HEK293 (cell line): ENCODE measurements around the gene ZCWPW1.

Experiments used
- CTCF ChIP-seq: fragments of 450-650 bp; formaldehyde crosslinking; IDR thresholded peaks from 2 replicates; pipeline ENCODE4 v1.5.1; 2016; ENCODE audit warnings: missing biosample characterization, missing genetic modification characterization
- KLF10 ChIP-seq: fragments of 450-650 bp; IDR thresholded peaks from 2 replicates; pipeline ENCODE4 v1.5.1; 2018; ENCODE audit warnings: missing biosample characterization, mild to moderate bottlenecking, missing genetic modification characterization
- KLF8 ChIP-seq: fragments of 450-650 bp; formaldehyde crosslinking; IDR thresholded peaks from 2 replicates; pipeline ENCODE4 v1.5.1; 2016; ENCODE audit warnings: missing biosample characterization, missing genetic modification characterization
- PRDM10 ChIP-seq: fragments of 450-650 bp; formaldehyde crosslinking; IDR thresholded peaks from 2 replicates; pipeline ENCODE4 v1.5.1; 2016; ENCODE audit warnings: missing biosample characterization, missing genetic modification characterization
- SCRT1 ChIP-seq: fragments of 450-650 bp; formaldehyde crosslinking; IDR thresholded peaks from 2 replicates; pipeline ENCODE4 v1.5.1; 2016; ENCODE audit warnings: missing biosample characterization, missing genetic modification characterization, borderline replicate concordance
- SCRT2 ChIP-seq: fragments of 450-650 bp; formaldehyde crosslinking; IDR thresholded peaks from 2 replicates; pipeline ENCODE4 v1.5.1; 2016; ENCODE audit warnings: missing biosample characterization, missing genetic modification characterization
- ZBTB20 ChIP-seq: fragments of 450-650 bp; formaldehyde crosslinking; IDR thresholded peaks from 2 replicates; pipeline ENCODE4 v1.5.1; 2016; ENCODE audit warnings: missing biosample characterization, missing genetic modification characterization
- ZBTB6 ChIP-seq: fragments of 450-650 bp; formaldehyde crosslinking; IDR thresholded peaks from 2 replicates; pipeline ENCODE4 v1.5.1; 2017; ENCODE audit warnings: missing biosample characterization, missing genetic modification characterization
- ZBTB8A ChIP-seq: fragments of 450-650 bp; formaldehyde crosslinking; IDR thresholded peaks from 2 replicates; pipeline ENCODE4 v1.5.1; 2016; ENCODE audit warnings: missing biosample characterization, missing genetic modification characterization
- ZIC2 ChIP-seq: fragments of 450-650 bp; formaldehyde crosslinking; IDR thresholded peaks from 2 replicates; pipeline ENCODE4 v1.5.1; 2016; ENCODE audit warnings: missing biosample characterization, missing genetic modification characterization
- ZNF10 ChIP-seq: fragments of 450-650 bp; formaldehyde crosslinking; IDR thresholded peaks from 2 replicates; pipeline ENCODE4 v1.5.1; 2017; ENCODE audit warnings: missing biosample characterization, missing genetic modification characterization
- ZNF148 ChIP-seq: fragments of 450-650 bp; formaldehyde crosslinking; IDR thresholded peaks from 2 replicates; pipeline ENCODE4 v1.5.0; 2017; ENCODE audit warnings: missing biosample characterization, missing genetic modification characterization, borderline replicate concordance
- ZNF324 ChIP-seq: fragments of 450-650 bp; formaldehyde crosslinking; IDR thresholded peaks from 2 replicates; pipeline ENCODE4 v1.5.1; 2016; ENCODE audit warnings: missing biosample characterization, missing genetic modification characterization
- ZNF391 ChIP-seq: fragments of 450-650 bp; formaldehyde crosslinking; IDR thresholded peaks from 2 replicates; pipeline ENCODE4 v1.5.1; 2016; ENCODE audit warnings: low read depth, missing biosample characterization, missing genetic modification characterization, borderline replicate concordance
- ZNF423 ChIP-seq: fragments of 450-650 bp; formaldehyde crosslinking; IDR thresholded peaks from 2 replicates; pipeline ENCODE4 v1.5.1; 2016; ENCODE audit warnings: missing biosample characterization, missing genetic modification characterization
- ZNF449 ChIP-seq: fragments of 450-650 bp; formaldehyde crosslinking; IDR thresholded peaks from 2 replicates; pipeline ENCODE4 v1.5.1; 2017; ENCODE audit warnings: missing biosample characterization, mild to moderate bottlenecking, missing genetic modification characterization, moderate library complexity
- ZNF518A ChIP-seq: fragments of 450-650 bp; formaldehyde crosslinking; conservative IDR thresholded peaks from 2 replicates; pipeline ENCODE4 v1.5.1; 2016; ENCODE audit warnings: low read depth, missing biosample characterization, missing genetic modification characterization
- ZNF580 ChIP-seq: fragments of 450-650 bp; formaldehyde crosslinking; IDR thresholded peaks from 2 replicates; pipeline ENCODE4 v1.5.1; 2016; ENCODE audit warnings: missing biosample characterization, missing genetic modification characterization
- ZNF654 ChIP-seq: fragments of 450-650 bp; formaldehyde crosslinking; IDR thresholded peaks from 2 replicates; pipeline ENCODE4 v1.5.1; 2016; ENCODE audit warnings: low read depth, missing biosample characterization, missing genetic modification characterization
- ZSCAN5A ChIP-seq: fragments of 450-650 bp; formaldehyde crosslinking; IDR thresholded peaks from 2 replicates; pipeline ENCODE4 v1.5.1; 2016; ENCODE audit warnings: missing biosample characterization, missing genetic modification characterization

Gene ZCWPW1

GRCh38 chr7:100469227-100470044 is 40.9 kb upstream of the ZCWPW1 start (continued):
- no peak for TF ChIP-seq ZNF518A
- TF ChIP-seq ZNF580 (tag by site-specific recombination), result no peak
- no peak for TF ChIP-seq ZNF324 (tag by site-specific recombination)
- TF ChIP-seq ZSCAN5A (tag by site-specific recombination), result no peak
- no peak for TF ChIP-seq ZBTB20 (tag by site-specific recombination)
- TF ChIP-seq KLF8 (tag by site-specific recombination), result peak; percentile 72
- peak; percentile 100 for TF ChIP-seq ZBTB6 (tag by site-specific recombination)
- TF ChIP-seq SCRT2 (tag by site-specific recombination), result peak; percentile 98
- TF ChIP-seq PRDM10 (tag by site-specific recombination), result 0 out of 2 replicates have a peak, but pooled peaks have one; percentile 24
- TF ChIP-seq ZNF423, result peak; percentile 38; the same call in 1 of the 2 replicates
- no peak for TF ChIP-seq ZNF10 (tag by site-specific recombination)
- TF ChIP-seq ZIC2 (tag by site-specific recombination), result peak; percentile 65
- peak; percentile 80 for TF ChIP-seq ZNF449 (tag by site-specific recombination)
- peak; percentile 93 for TF ChIP-seq CTCF
- TF ChIP-seq ZBTB8A (tag by site-specific recombination), result peak; percentile 62; the same call in 1 of the 2 replicates
- TF ChIP-seq ZNF654 (tag by site-specific recombination), result peak; percentile 85
- TF ChIP-seq ZNF148 (tag by site-specific recombination), result no peak
- peak; percentile 90 for TF ChIP-seq SCRT1 (tag by site-specific recombination)
- no peak for TF ChIP-seq KLF10 (tag by site-specific recombination)
- 0 out of 2 replicates have a peak, but pooled peaks have one; percentile 49 for TF ChIP-seq ZNF391
